NB4 (cell line): ENCODE measurements around the gene MPPED1.

ENCODE experiments used
- MYC ChIP-seq: IDR thresholded peaks from 2 replicates; pipeline ENCODE4 v1.6.1; 2011; ENCODE audit warnings: low read depth, low read length
- POLR2A ChIP-seq: IDR thresholded peaks from 2 replicates; pipeline ENCODE4 v1.6.1; 2011; ENCODE audit warnings: mild to moderate bottlenecking; ENCODE audit not compliant: insufficient read length; ENCODE audit errors: extremely low read depth
- TF ChIP-seq, protein P1 (sequence below): IDR thresholded peaks from one replicate; pipeline ENCODE4 v1.5.1; 2012; ENCODE audit warnings: low read depth, low read length
- TF ChIP-seq, protein P2 (sequence below): IDR thresholded peaks from 2 replicates; pipeline ENCODE4 v1.6.1; 2011; ENCODE audit warnings: low read depth, low read length

DNA sequence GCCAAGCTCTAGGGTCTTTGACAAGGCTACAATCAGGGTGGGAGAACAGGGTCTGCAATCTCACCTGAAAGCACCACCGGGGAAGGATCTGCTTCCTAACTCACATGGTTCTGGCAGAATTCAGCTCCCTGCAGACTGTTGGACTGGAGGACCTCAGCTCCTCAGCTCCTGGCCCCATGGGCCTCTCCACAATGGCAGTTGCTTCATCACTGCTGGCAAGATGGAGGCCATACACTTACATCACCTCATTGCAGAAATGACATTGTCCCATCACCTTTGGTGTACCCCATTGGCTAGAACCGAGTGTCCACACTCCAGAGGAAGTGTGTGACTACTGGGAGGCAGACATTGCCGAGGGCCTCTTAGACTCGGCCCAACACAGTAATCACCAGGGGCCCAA, 20.9 kb upstream of the MPPED1 start:
- TF ChIP-seq, protein P1, sequence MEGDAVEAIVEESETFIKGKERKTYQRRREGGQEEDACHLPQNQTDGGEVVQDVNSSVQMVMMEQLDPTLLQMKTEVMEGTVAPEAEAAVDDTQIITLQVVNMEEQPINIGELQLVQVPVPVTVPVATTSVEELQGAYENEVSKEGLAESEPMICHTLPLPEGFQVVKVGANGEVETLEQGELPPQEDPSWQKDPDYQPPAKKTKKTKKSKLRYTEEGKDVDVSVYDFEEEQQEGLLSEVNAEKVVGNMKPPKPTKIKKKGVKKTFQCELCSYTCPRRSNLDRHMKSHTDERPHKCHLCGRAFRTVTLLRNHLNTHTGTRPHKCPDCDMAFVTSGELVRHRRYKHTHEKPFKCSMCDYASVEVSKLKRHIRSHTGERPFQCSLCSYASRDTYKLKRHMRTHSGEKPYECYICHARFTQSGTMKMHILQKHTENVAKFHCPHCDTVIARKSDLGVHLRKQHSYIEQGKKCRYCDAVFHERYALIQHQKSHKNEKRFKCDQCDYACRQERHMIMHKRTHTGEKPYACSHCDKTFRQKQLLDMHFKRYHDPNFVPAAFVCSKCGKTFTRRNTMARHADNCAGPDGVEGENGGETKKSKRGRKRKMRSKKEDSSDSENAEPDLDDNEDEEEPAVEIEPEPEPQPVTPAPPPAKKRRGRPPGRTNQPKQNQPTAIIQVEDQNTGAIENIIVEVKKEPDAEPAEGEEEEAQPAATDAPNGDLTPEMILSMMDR = no peak
- TF ChIP-seq MYC (no peak), POLR2A (no peak)
- TF ChIP-seq, protein P2, sequence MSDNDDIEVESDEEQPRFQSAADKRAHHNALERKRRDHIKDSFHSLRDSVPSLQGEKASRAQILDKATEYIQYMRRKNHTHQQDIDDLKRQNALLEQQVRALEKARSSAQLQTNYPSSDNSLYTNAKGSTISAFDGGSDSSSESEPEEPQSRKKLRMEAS = no peak
